T-helper 2 cell treated with Interferon-gamma antibody and Interleukin-4, amounts not matched to agents 5 μg/mL and 100 μg/mL, for 36 hours (primary cell): ENCODE data around the gene CDK8.

Source experiments
- DNase-seq: peaks from one replicate; pipeline ENCODE4 v3.0.0; 2021; ENCODE audit warnings: low spot score
- H3K27ac Mint-ChIP-seq: one replicate; pipeline ENCODE4 v1.8.0; 2021; ENCODE audit warnings: mild to moderate bottlenecking, mixed read lengths
- H3K27me3 Mint-ChIP-seq: one replicate; pipeline ENCODE4 v1.8.0; 2021; ENCODE audit warnings: low read depth, mixed read lengths
- H3K36me3 Mint-ChIP-seq: one replicate; pipeline ENCODE4 v1.8.0; 2021; ENCODE audit warnings: low read depth, mixed read lengths
- H3K4me1 Mint-ChIP-seq: one replicate; pipeline ENCODE4 v1.8.0; 2021; ENCODE audit warnings: low read depth, mixed read lengths
- H3K4me3 Mint-ChIP-seq: one replicate; pipeline ENCODE4 v1.8.0; 2022; ENCODE audit warnings: mild to moderate bottlenecking, moderate library complexity, mixed read lengths
- H3K9me3 Mint-ChIP-seq: one replicate; pipeline ENCODE4 v1.8.0; 2021; ENCODE audit warnings: mixed read lengths

The CDK8 gene

DNA sequence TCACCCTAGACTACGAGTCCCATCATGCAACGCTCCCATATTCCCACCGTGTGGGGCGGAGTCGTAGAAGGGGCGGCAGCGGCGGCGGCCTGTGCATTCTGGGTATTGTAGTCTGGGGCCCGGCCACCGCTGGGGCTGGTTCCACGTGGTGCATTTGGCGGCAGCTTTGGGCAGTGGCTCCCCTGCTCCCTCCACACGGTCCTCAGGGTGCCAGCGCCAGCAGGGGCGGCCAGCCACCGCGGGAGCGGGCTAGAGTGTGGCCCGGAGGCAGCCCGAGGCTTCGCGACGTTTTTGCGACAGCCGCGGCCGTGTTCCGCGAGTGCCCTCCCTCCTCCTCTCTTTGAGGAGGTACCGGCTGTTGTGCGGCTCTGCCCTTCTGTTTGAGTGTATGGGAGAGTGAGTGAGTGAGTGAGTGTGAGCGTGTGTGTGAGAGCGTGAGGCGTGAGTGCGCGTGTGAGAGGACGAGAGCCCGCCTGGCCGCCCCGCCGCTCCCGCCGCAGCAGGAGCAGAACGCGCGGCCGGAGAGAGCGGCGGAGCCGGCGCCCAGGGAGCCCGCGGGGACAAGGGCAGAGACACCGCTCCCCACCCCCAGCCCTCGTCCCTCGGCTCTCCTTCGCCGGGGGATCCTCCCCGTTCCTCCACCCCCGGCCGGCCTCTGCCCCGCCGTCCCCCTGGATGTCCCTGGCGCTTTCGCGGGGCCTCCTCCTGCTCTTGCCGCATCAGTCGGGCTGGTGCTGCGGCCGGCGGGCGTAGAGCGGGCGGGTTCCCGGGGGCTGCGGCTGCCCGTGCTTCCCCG, at the start of gene CDK8:
TSS of gene CDK8 (plus strand) at position 343 of the 796 bp plus-strand sequence. CDS start 513 bp downstream, outside the sequence.
- no peaks in the 10 kb centered on the region for H3K27me3 Mint-ChIP-seq
- no peaks in the 10 kb centered on the region for H3K9me3 Mint-ChIP-seq
- H3K36me3 Mint-ChIP-seq = no peaks in the 10 kb centered on the region
- H3K4me3 Mint-ChIP-seq = peak within 1 kb of the TSS; percentile 93
- H3K27ac Mint-ChIP-seq = peak within 1 kb of the TSS; percentile 92
- DNase-seq = peak; percentile 87
- H3K4me1 Mint-ChIP-seq = peaks cover 21% of the 10 kb centered on the region

DNA sequence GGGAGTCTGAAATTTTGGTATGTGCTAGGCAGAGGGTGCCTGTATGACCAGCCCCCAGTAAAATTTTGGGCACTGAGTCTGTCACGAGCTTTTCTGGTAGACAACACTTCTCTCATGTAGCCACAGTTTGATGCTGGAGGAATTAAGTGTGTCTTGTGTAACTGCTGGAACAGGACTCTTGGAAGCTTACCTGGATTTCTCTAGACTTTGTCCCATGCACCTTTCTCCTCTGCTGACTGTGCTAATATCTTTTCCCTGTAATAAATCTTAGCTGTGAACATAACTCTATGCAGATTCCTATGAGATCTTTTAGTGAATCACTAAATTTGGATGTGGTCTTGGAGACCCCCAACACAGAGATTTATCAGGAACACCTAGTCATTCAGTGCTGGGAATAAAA, 45.6 kb upstream of the CDK8 start:
- Mint-ChIP-seq H3K9me3 (no peaks in the 10 kb centered on the region), H3K4me3 (no peak overlapping the region), H3K27me3 (no peaks in the 10 kb centered on the region), H3K27ac (no peak overlapping the region), H3K36me3 (peaks cover 40% of the 10 kb centered on the region), H3K4me1 (peaks cover 3% of the 10 kb centered on the region)
- DNase-seq = no peak

DNA sequence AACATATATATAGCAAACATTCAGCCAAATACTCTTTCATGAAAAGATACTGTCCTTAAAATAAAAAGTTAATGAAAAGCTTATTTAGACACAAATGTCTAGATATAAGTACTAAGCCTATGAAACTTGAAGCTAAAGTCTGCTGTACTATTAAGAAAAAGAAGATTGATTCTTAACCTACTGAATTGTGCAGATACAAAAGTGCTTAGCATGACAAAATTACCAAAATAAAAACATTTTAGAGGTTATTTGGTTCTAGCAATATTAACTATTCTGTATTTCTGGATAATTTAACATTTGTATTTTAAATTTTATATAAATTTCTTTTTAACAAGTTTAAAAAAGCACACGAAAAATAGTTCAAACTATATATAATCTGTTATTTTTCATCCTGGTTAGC, 40.6 kb upstream of the CDK8 start:
- H3K27ac Mint-ChIP-seq = no peak overlapping the region
- no peaks in the 10 kb centered on the region for H3K9me3 Mint-ChIP-seq
- no peaks in the 10 kb centered on the region for H3K27me3 Mint-ChIP-seq
- no peak overlapping the region for H3K4me3 Mint-ChIP-seq
- peaks cover 1% of the 10 kb centered on the region for H3K4me1 Mint-ChIP-seq
- no peak for DNase-seq
- H3K36me3 Mint-ChIP-seq = peaks cover 55% of the 10 kb centered on the region

DNA sequence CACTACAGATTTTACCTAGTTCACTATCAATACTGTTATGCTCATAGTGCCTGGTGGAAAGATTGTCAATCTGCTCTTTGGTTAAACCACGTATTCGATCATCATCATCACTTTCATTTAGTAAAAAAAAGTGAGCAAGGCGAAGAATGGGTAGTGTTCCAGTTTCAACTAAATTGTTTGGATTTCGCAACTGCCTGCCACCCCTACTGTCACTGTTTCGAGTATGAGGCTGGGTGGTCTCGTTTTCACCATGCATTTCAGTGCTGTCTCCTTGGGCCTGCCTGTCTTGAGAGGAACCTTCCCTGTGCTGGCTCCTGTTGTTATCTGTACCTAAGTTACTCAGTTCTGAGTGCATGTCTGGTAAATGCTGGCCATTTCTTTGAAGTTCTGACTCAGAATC, 39.9 kb upstream of the CDK8 start:
- Mint-ChIP-seq H3K4me3 (no peak overlapping the region), H3K9me3 (no peaks in the 10 kb centered on the region), H3K27ac (no peak overlapping the region), H3K27me3 (no peaks in the 10 kb centered on the region), H3K4me1 (peaks cover 1% of the 10 kb centered on the region), H3K36me3 (peaks cover 51% of the 10 kb centered on the region)
- no peak for DNase-seq

DNA sequence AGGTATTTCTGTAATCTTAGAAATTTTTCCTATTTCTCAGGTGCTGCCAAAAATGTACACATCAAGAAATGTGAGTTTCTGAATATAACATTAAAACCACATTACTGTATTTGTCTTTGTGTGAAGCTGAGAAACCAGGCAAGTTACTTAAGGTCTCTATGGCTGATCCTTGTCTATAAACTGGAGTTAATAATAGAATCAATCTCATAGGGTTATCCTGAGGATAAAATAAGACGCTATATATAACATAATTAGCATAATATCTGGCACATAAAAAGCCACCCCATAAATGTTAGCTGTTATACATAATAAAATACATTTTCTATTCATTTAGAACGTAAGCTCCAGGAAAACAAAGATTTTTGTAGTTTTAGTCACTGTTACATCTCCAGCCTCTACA, 37.9 kb upstream of the CDK8 start:
- no peak overlapping the region for H3K4me3 Mint-ChIP-seq
- no peak for DNase-seq
- peaks cover 17% of the 10 kb centered on the region for H3K4me1 Mint-ChIP-seq
- H3K27me3 Mint-ChIP-seq = no peaks in the 10 kb centered on the region
- H3K36me3 Mint-ChIP-seq = peaks cover 54% of the 10 kb centered on the region
- H3K9me3 Mint-ChIP-seq = no peaks in the 10 kb centered on the region
- H3K27ac Mint-ChIP-seq = no peak overlapping the region

DNA sequence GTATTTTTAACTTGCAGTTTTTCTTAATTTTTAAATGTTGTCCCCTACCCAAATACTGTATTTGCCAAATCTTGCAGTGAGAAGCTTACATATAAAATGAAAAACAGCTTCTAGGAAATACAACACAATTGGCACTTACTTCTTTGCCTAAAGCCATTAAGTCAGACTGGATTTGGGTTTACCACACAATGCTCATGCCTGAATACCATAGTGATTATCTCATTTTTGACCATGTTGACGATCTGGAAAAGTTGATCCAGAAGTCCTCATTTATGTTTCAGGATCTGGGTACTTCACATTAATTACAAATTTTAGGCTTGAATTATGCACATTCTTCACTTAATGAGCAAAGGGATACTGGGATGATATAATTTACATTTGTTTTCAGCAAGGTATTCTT, 34.2 kb upstream of the CDK8 start:
- peaks cover 38% of the 10 kb centered on the region for H3K36me3 Mint-ChIP-seq
- peak overlapping the region; percentile 99 for H3K4me3 Mint-ChIP-seq
- H3K9me3 Mint-ChIP-seq = no peaks in the 10 kb centered on the region
- peaks cover 33% of the 10 kb centered on the region for H3K4me1 Mint-ChIP-seq
- no peak overlapping the region for H3K27ac Mint-ChIP-seq
- DNase-seq = no peak
- no peaks in the 10 kb centered on the region for H3K27me3 Mint-ChIP-seq

DNA sequence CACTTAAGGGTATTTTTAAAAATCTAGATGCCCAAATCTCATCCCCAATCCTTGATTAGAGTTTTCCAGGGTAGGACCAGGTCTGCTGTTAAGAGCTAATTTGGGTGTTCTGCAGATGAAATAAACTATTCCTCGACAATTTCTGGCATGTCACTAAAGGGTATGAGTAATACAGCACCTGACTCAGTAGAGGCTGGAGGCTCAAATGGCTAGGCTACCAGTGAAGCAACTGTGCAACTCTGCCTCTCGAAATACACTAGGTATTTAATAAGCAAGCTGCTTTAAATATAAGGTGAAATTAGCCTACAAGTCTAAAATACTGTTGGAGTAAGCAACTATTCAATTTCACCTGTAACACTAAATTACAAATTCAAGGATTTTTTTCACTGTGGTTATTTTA, 33.4 kb upstream of the CDK8 start:
- Mint-ChIP-seq H3K27me3 (peaks cover 3% of the 10 kb centered on the region), H3K4me1 (peaks cover 33% of the 10 kb centered on the region)

DNA sequence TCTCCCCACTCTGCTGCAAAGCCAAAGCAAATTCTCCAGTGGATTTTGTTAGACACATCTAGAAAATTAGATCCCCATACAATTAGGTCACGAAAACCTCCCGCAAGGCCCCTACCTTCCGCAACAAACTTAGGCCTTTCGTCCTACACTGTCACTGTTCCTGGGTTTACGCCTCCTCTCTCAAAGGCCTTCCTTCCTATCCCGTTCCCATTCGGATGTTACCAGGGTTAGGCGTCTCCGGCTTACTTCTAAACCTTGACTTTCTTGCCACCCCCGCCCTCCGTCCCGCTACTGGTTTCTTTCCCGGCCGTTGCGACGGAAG, 32.6 kb upstream of the CDK8 start:
- Mint-ChIP-seq H3K4me3 (peak overlapping the region; percentile 99), H3K4me1 (peaks cover 33% of the 10 kb centered on the region), H3K36me3 (peaks cover 30% of the 10 kb centered on the region), H3K27me3 (peaks cover 3% of the 10 kb centered on the region), H3K27ac (peak overlapping the region; percentile 100), H3K9me3 (no peaks in the 10 kb centered on the region)
- no peak for DNase-seq

More for the DNA sequence above, 33.4 kb upstream of the CDK8 start:
- Mint-ChIP-seq H3K36me3 (peaks cover 30% of the 10 kb centered on the region), H3K9me3 (no peaks in the 10 kb centered on the region), H3K4me3 (peak overlapping the region; percentile 99), H3K27ac (no peak overlapping the region)
- no peak for DNase-seq

DNA sequence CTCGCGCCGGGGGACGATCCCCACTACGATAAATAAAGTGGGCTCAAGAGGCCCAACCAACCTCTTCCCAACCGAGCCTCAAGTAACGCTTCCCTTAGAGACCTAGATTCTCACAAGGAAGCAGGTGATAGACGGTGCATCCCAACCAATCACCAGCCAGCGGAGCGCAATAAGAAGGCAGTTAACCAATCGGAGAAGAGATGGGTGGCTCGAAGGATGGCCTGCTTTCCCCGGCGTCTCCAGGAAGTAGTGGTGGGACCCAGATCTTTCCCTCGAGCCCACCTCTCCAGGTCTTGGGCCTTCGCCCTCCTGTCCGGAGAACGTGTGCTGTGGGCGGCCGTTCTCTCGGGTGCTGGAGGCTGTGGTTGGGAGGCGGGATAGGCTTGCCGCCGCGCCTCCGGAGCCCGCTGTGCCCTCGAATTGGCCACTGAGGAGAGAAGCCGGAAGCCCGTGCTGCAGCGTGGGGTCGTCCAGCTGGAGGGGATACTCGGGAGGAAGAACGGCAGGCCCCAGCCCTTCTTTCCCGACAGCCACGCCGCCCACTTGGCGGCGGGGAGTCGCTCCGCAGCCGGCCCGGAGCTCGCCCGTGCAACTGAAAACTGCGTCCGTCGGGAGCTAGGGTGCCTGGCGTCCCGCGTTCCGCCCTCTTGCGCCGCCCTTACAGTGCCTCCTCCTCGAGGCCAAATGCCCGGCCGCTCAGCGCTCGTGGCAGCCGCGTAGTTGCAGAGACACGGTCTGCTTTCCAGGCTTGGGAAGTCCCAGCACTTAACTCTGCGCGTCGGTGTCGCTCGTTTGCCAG, 32.0 kb upstream of the CDK8 start, which contains the start of gene RNF6:
TSS of gene RNF6 (minus strand) at position 594 of the 799 bp plus-strand sequence. CDS start 2,665 bp downstream, outside the sequence.
- peak; percentile 87 for DNase-seq
- peak within 1 kb of the TSS; percentile 99 for H3K4me3 Mint-ChIP-seq
- H3K36me3 Mint-ChIP-seq = peaks cover 29% of the 10 kb centered on the region
- H3K4me1 Mint-ChIP-seq = peaks cover 33% of the 10 kb centered on the region
- peak within 1 kb of the TSS; percentile 100 for H3K27ac Mint-ChIP-seq
- H3K27me3 Mint-ChIP-seq = peaks cover 3% of the 10 kb centered on the region
- H3K9me3 Mint-ChIP-seq = no peaks in the 10 kb centered on the region

DNA sequence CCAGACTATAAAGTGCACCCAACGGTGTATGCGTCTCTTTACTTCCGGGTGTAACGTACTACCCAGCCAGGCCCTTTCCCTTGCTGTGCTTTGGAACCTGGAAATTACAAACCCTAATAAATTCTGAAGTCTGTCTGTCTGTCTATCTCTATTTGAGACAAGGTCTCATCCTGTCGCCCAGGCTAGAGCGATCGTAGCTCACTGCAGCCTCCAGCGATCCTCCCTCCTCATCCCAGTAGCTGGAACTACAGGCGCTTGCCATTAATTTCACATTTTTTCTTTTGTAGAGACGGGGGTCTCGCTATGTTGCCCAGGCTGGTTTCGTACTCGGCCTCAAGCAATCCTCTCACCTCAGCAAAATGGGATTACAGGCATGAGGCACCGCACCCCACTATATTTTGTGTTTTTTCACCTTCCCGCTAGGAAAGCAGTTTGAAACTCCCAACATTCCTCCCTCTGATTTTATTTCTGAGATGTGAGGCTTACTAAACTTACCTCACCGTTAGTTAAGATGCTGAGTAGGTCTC, 31.3 kb upstream of the CDK8 start:
- Mint-ChIP-seq H3K36me3 (peaks cover 23% of the 10 kb centered on the region), H3K27ac (peak overlapping the region; percentile 100), H3K4me1 (peaks cover 33% of the 10 kb centered on the region), H3K4me3 (peak overlapping the region; percentile 99), H3K9me3 (no peaks in the 10 kb centered on the region), H3K27me3 (peaks cover 3% of the 10 kb centered on the region)
- no peak for DNase-seq

DNA sequence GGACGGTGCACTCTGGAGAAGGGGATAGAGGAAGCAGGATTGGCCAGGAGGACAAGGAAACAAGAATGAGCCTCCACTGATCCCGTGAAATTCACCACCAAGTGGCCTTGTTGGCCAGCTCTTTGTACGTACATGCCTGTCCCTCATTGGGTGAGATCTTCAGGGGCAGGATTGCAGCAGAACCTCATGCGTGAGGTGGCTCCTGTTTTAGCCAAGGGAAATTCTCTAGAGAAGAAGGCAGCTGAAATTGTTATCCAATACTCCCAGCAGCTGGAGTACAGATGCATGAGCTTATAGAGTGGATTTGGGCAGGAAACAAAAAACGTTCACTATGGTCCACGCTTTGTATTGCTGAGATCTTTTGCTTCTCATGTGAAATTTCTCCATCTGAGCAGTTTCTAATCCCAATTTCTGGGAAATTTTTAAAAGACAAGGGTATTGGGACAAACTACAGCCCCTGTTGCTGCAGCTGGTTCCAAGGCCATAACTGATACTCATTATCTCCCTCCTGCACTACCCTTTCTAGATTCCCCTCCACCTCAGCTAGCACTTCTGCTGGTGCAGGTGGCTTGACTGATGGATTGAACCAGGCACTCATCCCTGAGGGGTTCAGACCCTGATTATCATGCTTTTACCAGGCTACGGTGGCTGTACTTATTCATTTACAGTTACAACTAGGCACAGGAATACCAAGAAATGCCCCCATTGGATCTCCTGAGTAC, 27.9 kb upstream of the CDK8 start:
- DNase-seq = no peak
- no peaks in the 10 kb centered on the region for H3K9me3 Mint-ChIP-seq
- H3K4me3 Mint-ChIP-seq = no peak overlapping the region
- no peak overlapping the region for H3K27ac Mint-ChIP-seq
- peaks cover 6% of the 10 kb centered on the region for H3K36me3 Mint-ChIP-seq
- peaks cover 18% of the 10 kb centered on the region for H3K4me1 Mint-ChIP-seq
- H3K27me3 Mint-ChIP-seq = peaks cover 3% of the 10 kb centered on the region

DNA sequence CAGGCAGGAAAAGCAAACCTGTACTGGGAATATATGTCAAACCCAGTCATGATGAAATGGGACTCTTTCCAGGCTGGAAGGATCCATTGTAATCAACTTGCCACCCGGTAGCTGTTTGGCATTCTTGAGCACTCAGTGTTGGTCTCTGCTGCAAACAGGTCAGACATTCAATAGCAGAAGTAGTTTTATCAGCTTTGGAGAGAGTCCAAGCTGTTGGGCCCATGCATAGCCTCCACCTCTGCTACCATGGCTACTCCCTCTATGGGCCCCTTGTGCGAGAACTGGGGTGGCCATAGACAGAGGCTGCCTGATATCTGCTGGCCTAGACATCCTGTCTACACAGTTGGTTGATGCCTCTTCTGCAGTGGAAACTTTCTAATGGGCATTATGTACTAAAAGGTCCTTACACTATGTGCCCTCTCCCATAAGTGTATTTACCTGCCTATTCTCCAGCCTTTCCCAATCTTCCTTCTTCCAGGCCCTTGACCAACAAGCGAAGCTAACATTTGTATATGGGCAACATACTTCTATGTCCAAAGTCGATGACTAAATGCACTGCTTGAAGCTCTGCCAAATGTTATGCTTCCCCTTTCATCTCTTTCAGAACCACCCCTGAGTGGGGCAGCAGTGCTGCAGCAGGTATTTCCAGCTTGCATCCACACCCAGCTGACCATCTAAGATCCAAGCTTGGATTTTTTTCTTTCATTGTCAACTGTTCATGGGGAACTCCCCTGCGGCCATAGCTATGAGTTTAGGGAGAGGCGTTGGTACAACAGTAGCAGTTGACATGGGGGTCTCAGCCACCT, 26.6 kb upstream of the CDK8 start:
- Mint-ChIP-seq H3K9me3 (no peaks in the 10 kb centered on the region), H3K27me3 (peaks cover 3% of the 10 kb centered on the region), H3K27ac (no peak overlapping the region), H3K4me1 (peaks cover 10% of the 10 kb centered on the region), H3K4me3 (no peak overlapping the region), H3K36me3 (no peaks in the 10 kb centered on the region)
- DNase-seq = no peak

DNA sequence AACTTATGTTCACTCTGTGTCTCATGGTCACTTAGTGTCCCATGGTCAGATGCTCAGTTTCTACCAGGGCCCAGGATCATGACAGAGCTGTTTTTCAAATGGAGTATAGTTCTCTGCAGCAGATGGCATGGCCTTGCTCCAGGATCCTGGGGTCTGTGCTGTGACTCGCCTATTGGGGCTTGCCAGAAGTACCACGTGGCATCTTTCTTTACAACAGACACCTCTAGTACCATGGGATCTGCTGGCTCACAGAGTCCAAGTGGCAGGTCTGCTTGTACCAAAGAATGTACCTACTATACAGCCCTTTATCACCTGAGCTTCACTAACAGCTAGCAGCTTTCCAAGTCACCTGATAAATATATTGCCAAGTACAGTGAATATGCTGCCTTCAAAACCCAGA, 25.8 kb upstream of the CDK8 start:
- Mint-ChIP-seq H3K36me3 (no peaks in the 10 kb centered on the region), H3K4me3 (no peak overlapping the region), H3K4me1 (peaks cover 3% of the 10 kb centered on the region), H3K27me3 (peaks cover 3% of the 10 kb centered on the region), H3K27ac (no peak overlapping the region), H3K9me3 (no peaks in the 10 kb centered on the region)
- no peak for DNase-seq
